CD4-positive, alpha-beta T cell treated with Interleukin-2 at 100 ng/mL for 4 hours (primary cell): ENCODE measurements around the gene CRTC2.
"Not testable (repeated sequence)": the region's sequence is repeated elsewhere in the genome, so short reads cannot be mapped to it uniquely, and the experiment has no call there.

ENCODE experiments used
- DNase-seq: peaks from one replicate; pipeline ENCODE4 v3.0.0-alpha.2; 2020; ENCODE audit warnings: low spot score

CRTC2 gene, protein sequence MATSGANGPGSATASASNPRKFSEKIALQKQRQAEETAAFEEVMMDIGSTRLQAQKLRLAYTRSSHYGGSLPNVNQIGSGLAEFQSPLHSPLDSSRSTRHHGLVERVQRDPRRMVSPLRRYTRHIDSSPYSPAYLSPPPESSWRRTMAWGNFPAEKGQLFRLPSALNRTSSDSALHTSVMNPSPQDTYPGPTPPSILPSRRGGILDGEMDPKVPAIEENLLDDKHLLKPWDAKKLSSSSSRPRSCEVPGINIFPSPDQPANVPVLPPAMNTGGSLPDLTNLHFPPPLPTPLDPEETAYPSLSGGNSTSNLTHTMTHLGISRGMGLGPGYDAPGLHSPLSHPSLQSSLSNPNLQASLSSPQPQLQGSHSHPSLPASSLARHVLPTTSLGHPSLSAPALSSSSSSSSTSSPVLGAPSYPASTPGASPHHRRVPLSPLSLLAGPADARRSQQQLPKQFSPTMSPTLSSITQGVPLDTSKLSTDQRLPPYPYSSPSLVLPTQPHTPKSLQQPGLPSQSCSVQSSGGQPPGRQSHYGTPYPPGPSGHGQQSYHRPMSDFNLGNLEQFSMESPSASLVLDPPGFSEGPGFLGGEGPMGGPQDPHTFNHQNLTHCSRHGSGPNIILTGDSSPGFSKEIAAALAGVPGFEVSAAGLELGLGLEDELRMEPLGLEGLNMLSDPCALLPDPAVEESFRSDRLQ

DNA sequence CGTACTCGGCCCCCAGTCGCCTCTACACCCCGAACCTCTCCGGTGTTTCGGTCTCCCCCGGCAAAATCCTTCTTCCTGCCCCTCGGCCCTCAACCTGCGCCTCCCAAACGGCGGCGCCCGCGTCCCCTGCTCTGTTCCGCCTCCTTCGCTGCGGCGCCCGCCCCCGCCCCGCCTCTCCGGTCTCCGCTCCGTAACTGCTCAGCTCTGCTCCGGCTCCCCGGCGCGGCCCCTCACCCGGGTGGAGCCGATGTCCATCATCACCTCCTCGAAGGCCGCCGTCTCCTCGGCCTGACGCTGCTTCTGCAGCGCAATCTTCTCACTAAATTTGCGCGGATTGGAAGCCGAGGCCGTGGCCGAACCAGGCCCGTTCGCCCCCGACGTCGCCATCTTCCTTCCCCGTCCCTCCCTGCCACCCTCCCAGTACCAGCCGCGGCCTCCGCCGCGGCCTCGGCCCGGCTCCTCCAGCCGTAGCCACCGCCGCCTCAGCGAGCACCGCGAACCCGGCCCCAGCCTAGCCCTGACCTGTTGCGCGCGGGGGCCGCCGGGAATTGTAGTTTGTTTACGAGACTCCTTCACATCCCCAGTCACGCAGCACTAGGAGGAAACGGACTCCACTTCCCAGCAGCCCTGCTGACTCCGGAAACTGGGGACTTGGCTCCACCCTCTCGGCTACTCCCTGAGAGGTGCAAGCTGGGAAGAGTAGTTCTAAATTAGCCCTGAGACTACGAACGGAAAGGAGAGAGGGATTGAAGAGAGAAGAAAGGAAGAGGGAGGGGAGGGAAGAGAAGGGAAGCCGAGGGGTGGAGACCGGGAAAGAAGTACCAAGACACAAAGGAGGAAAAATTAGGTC, at the start of gene CRTC2:
Gene CRTC2 (minus strand): TSS at position 502 of the 850 bp plus-strand sequence. CDS start 115 bp downstream, at position 387.
- DNase-seq = peak; percentile 98

DNA sequence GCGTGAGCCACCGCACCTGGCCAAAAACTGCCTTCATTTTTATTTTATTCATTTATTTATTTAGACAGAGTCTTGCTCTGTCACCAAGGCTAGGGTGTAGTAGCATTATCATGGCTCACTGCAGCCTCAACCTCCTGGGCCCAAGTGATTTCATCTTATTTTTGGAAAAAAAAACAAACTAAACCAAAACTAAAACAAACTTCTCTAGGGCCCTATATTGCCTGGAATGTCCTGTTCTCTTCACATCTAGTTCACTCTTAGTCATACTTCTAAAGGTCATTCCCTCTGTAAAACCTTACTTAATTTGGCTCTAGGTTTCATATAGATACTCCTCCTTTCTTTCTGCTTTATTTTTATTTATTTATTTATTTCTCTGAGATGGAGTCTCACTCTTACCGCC, 47.7 kb upstream of the CRTC2 start:
- DNase-seq = no peak

DNA sequence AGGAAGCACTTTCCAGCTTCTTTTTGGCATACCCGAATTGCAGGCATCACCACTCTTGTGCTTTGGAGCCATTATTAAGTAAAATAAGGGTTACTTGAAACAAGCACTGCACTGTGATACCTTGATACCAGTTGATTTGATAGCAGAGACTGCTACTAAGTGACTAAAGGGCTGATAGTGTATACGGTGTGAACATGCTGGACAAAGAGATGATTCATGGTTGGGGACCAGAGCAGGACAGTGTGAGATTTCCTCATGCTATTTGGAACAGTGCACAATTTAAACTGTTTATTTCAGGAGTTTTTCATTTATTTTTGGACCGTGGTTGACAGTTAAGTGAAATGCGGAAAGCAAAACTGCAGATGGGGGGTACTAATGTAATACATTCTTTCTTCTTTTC, 42.0 kb upstream of the CRTC2 start:
- no peak for DNase-seq

DNA sequence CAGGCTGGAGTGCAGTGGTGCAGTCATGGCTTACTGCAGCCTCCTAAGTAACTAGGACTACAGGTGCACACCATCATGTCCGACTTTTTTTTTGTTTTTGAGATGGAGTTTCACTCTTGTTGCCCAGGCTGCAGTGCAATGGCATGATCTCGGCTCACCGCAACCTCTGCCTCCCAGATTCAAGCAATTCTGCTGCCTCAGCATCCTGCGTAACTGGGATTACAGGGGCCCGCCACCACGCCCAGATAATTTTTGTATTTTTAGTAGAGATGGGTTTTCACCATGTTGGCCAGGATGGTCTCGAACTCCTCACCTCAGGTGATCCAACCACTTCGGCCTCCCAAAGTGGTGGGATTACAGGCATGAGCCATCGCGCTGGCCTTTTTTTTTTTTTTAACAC, 38.5 kb upstream of the CRTC2 start:
- DNase-seq = not testable (repeated sequence)

DNA sequence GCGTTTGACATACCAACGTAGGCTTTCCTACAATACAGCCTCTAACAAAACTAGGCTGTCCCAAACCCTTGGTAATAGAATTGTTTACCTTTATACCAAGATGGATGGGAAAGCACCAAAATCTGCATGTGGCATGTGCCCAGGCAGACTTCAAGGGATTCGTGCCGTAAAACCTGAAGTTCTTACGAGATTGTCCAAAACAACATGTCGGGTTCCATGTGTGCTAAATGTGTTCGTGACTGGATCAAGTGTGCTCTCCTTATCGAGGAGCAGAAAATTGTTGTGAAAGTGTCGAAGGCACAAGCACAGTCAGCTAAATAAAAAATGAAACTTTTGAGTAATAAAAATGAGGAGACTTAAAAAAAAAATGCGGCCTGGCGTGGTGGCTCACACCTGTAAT, 37.2 kb upstream of the CRTC2 start:
- DNase-seq = no peak

DNA sequence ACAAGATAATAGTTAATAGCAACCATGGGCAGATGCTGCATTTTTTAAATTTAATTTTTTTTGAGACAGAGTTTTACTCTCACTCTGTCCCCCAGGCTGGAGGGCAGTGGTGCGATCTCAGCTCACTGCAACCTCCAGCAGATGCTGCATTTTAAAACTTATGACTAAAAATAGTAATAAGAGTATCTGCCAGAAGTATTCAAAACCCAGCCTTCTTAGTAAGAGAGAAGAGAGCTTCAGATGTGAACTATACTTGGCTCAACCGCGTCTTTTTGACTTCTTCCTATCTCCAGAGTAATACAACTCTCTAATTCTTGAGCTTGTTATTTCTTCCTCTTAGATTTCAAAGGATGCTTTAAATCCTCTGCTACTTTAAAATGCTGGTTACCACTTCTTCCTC, 36.8 kb upstream of the CRTC2 start:
- DNase-seq = no peak

DNA sequence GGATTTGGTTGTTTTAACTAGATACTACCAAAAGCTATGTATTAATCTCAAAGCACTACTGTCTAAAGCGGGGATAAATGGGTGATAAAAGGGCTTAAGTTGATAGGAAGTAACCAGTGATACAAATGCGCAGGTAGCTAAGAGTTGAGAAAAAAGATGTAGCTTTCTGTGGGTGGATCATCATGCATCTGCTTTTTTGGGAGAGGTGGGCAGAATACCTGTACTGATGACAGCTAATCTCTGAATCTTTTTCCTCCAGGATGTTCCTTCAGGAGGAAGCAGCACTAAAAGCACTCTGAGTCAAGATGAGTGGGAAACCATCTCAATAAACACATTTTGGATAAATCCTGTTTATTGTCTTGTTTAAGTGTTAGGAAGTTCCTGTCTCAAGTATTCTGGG, 33.4 kb upstream of the CRTC2 start:
- DNase-seq = no peak

DNA sequence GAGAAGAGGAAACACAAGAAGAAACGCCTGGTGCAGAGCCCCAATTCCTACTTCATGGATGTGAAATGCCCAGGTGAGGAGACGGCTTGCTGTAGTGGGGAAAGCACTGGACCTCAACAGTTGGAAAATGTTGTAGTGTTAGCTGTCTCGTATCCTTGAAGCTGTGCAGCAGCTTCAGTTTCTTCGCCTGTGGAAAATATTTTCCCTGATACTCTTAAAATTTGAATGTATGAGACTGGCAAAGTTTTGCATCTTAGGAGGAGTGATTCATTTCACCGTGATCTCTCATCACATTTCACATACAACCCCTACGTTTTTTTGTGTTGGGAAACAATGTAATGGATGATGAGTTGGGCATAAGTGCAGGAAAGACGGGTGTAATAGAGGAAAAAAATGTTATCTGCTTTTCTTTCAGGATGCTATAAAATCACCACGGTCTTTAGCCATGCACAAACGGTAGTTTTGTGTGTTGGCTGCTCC, 32.8 kb upstream of the CRTC2 start:
- DNase-seq = no peak

DNA sequence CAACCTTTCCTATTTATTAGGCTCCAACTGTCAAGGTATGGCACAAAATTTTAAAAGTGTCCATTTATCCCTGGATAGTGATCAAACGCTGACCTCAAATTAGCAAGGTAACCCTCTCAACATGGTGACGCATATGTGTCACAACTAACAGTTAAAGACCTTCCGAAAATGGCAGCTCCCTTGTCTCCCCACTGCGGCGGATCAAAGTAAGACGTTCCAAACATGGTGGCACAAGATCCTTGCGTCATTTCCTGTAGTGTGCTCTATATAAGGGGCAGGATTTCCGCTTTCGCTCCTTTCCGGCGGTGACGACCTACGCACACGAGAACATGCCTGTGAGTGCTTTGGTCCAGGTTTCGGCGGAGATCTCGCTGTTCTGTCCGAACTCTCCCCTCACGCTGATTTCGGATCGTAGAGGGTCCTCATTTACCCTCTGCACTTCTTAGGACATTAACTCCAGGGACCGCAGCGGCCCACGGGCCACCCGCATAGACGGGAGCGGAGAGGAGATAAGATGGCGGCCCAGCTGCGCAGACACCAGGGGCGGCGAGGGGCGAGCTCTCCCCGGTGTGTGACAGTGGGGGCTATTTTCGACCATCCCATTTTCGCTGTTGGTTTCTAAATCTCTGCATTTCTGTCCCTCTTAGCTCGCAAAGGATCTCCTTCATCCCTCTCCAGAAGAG, 32.2 kb upstream of the CRTC2 start, which contains the start of gene RPS27:
Gene RPS27 (plus strand): TSS at position 295 of the 683 bp plus-strand sequence. CDS start 35 bp downstream, at position 330.
- DNase-seq = peak; percentile 97

DNA sequence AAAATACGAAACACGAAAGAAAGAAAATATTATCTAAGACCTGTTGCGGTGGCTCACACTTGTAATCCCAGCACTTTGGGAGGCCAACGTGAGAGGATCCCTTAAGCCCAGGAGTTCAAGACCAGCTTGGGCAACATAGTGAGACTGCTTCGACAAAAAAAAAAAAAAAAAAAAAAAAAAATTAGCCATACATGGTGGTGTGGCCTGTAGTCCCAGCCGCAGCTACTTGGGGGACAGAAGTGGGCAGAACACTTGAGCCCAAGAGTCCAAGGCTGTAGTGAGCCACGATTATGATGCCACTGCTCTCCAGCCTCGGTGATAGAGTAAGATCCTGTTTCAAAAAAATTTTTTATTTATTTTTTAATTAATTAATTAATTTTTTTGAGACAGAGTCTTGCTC, 29.2 kb upstream of the CRTC2 start:
- no peak for DNase-seq

DNA sequence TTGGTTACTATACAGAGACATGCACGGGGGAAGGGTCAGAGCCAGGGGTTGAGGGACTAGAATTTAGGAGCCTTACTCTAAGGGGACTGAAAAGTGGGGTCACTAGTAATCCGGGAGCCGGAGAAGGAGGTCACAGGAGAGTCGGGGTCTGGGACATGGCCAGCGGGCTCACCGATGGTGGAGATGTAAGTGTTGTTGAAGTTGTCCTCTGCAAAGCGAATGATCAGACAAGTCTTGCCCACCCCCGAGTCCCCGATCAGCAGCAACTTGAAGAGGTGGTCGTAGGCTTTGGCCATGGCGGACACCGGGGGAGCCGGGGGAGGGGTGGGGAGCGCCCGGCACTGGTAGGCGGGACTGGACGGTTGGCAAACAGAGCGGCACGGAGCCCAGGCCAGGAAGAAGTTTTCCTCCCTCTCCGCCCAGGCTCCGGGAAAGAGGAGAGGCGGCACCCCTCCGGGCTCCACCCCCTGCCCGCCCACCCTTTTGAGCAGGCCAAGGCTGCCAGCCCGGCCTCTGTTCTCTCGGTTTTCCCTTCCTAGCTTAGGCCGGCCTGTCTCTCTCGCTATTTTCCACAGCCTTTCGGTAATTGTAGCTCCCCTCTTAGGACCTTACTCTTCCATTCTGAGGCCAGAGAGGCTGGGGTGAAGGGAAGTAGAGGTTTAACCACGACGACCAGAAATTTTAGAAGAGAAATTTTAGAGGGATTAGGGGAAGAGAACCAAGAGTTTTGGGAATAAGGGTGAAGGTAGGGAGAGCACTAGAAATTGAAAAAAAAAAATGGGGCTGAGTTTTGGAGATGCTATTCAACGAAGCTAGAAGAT, 27.7 kb upstream of the CRTC2 start, which contains the start of gene RAB13:
Gene RAB13 (minus strand): TSS at position 399 of the 821 bp plus-strand sequence. CDS start 103 bp downstream, at position 296.
- DNase-seq = no peak

DNA sequence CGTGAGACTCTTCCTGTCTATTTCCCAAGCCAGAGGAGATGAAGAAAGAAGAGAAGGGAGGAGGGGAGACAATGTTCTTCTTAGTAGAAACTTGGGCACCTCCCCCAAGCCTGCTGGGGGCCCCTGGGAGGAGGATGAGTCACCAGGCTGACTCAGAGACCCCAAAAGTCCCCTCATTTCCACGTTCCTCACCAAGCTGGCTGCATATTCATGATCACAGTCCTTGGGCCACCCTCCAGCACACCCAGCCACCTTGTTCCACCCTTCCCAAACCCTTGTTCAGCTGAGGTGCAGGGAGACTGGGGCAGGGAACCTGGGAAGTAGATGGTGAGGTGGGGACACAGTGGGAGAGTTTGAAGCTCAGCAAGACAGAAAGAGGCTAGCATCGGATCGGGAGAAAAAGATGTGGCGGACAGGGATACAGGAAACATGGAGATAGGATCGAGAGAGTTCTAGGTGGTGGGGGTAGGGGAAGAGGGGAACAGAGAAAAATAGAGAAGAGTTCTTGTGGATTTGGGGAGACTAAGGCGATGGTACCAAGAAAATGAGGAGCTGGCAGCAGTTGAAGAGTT, 27.0 kb upstream of the CRTC2 start:
- DNase-seq = peak; percentile 35

DNA sequence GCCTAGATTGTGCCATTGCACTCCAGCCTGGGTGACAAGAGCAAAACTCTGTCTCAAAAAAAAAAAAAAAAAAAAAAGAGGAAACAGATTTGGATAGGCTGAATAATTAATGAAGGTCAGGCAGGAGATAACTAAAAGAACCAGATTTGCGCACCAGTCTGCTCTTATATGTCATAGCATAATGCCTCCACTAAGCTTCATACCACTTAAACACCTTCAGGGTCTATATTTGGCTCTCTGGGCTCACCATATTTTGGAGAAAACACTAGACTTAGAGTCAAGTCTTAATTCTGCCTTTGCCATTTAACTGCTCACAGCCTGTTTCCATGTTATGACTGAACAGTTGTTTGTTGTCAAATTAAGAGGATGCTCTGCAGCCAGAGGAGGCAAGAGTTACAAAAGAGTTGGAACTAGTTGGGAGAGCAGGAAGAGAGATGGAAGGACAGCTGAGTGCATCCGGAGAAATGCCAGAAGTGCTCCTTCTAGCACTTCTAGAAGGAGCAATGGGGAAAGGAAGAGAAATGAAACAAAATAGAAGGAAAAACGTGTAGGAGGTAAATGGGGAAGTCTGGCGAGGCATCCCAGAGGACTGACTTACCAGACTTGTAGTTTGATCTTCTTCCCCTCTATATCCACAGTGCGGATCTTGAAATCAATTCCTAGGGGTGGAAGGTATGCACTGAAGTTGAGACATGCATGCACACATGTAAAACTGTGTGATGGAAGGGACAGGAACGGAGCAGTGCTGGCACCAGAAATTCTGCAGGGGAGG, 25.9 kb upstream of the CRTC2 start:
- no peak for DNase-seq

DNA sequence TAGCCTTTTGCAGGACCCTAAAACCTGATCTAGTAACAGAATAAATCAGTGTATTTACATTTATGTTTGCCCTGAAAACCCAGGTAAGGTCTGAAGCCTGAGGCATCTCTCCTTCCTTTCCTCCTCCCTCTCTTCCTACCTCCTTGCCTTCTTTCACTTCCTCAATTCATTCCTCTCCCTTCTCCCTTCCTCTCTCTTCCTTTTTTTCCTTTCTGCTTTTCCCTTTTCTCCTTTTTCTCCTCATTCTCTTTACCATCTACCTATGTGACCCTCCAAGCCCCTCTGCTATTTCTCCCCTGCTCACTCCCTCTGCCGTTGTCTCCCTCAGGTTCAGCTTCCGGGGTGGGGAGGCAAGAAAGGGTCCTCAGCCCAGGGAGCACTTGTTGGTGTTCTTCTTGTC, 23.3 kb upstream of the CRTC2 start:
- DNase-seq = not testable (repeated sequence)

DNA sequence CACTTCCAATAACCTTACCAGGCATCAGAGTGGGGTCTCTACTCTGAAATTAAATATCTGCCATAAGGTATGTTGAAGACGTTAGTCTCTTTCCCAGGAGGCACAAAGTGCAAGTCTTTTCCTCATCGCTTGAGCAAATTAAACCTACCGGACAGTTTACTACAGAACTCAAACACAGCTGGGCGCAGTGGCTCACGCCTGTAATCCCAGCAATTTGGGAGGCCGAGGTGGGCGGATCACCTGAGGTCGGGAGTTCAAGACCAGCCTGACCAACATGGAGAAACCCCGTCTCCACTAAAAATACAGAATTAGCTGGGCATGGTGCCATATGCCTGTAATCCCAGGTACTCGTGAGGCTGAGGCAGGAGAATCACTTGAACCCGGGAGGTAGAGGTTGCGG, 20.7 kb upstream of the CRTC2 start:
- DNase-seq = not testable (repeated sequence)

DNA sequence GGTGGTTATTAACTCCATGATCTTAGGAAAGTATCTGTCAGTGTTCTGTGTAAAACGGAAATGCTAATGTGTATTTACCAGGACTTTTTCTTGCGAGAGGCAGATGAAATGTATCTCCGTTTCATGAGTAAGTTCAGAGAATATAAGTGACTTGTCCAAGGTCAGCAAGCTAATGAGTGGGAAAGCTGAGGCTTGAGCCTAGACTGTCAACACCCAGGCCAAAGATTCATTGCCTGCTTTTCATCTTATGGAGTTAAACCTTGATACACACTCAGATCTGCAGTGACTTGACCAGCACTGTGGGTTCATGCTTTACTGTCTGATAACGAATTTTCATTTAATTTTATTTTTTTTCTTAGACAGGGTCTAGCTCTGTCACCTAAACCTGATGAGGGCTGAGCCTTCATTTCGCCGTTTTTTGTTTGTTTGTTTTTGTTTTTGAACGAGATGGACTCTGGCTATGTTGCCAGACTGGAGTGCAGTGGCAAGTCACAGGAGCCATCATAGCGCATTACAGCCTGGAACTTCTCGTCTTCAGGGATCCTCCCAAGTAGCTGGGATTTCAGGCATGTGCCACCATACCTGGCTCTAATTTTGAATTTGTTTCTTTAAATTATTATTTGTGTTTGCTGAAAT, 20.0 kb upstream of the CRTC2 start:
- DNase-seq = no peak

DNA sequence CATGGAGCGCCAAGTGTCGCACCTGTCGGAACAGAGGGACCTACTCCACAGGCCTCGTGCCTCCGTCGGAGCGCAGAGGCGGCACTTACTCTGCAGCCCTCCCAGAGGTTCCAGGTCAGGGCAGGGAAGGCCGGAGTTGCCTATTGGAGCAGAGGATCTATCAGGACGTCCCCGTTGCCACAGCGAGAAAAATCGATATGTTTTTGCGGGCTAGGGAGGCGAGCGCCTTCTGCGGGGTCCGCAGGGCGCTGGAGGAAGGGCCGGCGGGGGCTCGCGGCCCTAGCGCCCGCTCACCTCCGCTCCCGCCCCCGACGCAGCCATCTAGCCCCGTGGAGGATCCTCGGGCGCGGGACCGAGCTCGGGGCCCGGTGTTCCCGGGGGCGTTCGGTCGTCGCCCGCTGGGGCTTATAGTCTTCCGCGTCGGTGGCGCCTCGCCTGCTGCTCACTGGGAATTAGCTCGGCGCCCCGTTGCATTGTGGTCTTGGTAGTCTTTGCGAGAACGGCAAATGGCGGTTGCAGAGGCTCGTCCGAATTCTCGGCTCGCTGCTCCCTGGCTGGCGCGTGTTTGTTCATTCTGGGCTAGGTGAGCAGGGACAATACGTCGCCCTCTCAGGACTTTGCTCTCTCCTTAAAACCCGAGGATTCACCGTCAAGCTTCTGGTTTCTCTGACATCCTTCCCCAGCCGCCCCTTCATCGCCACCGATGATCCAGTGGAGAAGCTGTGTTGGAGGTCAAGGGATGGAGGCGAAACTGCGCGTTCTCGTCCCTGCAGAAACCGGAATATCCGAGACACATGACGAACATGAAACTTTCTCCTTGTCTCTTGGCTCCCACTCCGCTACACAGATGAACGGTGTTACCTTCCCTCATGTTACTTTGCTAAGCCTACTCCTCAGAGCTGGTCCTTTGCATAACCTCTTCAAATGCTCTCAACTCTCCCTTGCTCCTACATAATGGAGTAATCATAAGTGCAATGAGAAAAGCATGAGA, 19.1 kb upstream of the CRTC2 start, which contains the start of gene JTB:
Gene JTB (minus strand): TSS at position 425 of the 991 bp plus-strand sequence. CDS start 422 bp downstream, at position 3.
- peak; percentile 83 for DNase-seq
